HepG2 (cell line): ENCODE measurements around the gene EPB41L2. TPM values are rescaled to one million over a fixed set of nuclear protein-coding genes. Genes with fewer than 3 reads are reported as not detected.

ENCODE experiments used
- ATAC-seq: fragments of 200-7000 bp; cut with Tn5 transposase; 3 replicates; pipeline ENCODE4 v1.9.1; 2020; ENCODE audit warnings: mild to moderate bottlenecking, moderate library complexity
- BruUV-seq: library from RNA; stranded (reverse); fragments of 400-500 nt; replicated peaks from 2 replicates; lab custom pipeline; 2021; lab: Mats Ljungman, UMichigan
- CTCF ChIA-PET: fragments of 300-600 bp; formaldehyde crosslinking; extraction: SDS; loops from one replicate; lab custom pipeline; 2021; ENCODE audit warnings: low total read pairs, inconsistent platforms, low intra/inter-chr PET ratio; lab: Yijun Ruan, JAX
- POLR2A ChIA-PET: fragments of 350-600 bp; sonication (Branson Sonifier 250); formaldehyde crosslinking; loops from one replicate; lab custom pipeline; 2020; ENCODE audit warnings: antibody characterized with exemption, inconsistent platforms; lab: Yijun Ruan, JAX
- DNase-seq: peaks from one replicate; pipeline ENCODE4 v3.0.0-alpha.2; 2015; ENCODE audit warnings: low spot score
- FAIRE-seq: peaks from 3 replicates; lab custom pipeline; 2011; peaks lifted over from hg19 to GRCh38; lab: Jason Lieb, UNC
- H2AFZ ChIP-seq: one replicate; pipeline ENCODE4 v1.6.1; 2011; ENCODE audit warnings: low read length, inconsistent platforms
- H3K27ac ChIP-seq: fragments of 300-600 bp; 3 replicates; pipeline ENCODE4 v1.8.0; 2011; ENCODE audit warnings: mixed run types, mild to moderate bottlenecking, mixed read lengths, low read length, inconsistent platforms; ENCODE audit not compliant: insufficient read depth; ENCODE audit errors: extremely low read length
- H3K27me3 ChIP-seq, 2 experiments: fragments of 200-600 bp in 1 of 2; 2 replicates in 1 of 2; 3 replicates in 1 of 2; pipeline versions ENCODE4 v1.6.0 to v1.8.0; 2011; ENCODE audit warnings: low read length in 2 of 2, mild to moderate bottlenecking in 2 of 2, moderate library complexity in 2 of 2, inconsistent platforms in 1 of 2; ENCODE audit not compliant: insufficient read depth in 2 of 2, control insufficient read depth in 1 of 2
- H3K36me3 ChIP-seq, 2 experiments: fragments of 200-600 bp in 1 of 2; replicated peaks in 1 of 2; 2 replicates in 1 of 2; 3 replicates in 1 of 2; pipeline versions ENCODE4 v1.5.1 to v1.8.0; 2011; ENCODE audit warnings: low read length in 2 of 2, inconsistent platforms in 1 of 2; ENCODE audit not compliant: insufficient read depth in 2 of 2, control insufficient read depth in 1 of 2
- H3K4me1 ChIP-seq: 2 replicates; pipeline ENCODE4 v1.5.1; 2012; ENCODE audit warnings: low read length, inconsistent platforms; ENCODE audit not compliant: insufficient read depth
- H3K4me2 ChIP-seq: 2 replicates; pipeline ENCODE4 v1.6.0; 2011; ENCODE audit warnings: low read depth, low read length, inconsistent platforms
- H3K4me3 ChIP-seq, 3 experiments: fragments of 200-600 bp in 1 of 3; sonication (generic), shearing (Covaris generic) in 1 of 3; replicated peaks in 1 of 3; 2 replicates each; pipeline ENCODE4 v1.5.1; 2011 to 2016; ENCODE audit warnings: low read length in 3 of 3, inconsistent platforms in 2 of 3, low read depth in 2 of 3, mild to moderate bottlenecking in 2 of 3, control low read depth in 1 of 3, mixed read lengths in 1 of 3; ENCODE audit not compliant: insufficient read depth in 1 of 3
- H3K79me2 ChIP-seq: one replicate; pipeline ENCODE4 v1.6.1; 2011; ENCODE audit warnings: low read length, inconsistent platforms; ENCODE audit not compliant: insufficient read depth
- H3K9ac ChIP-seq: 2 replicates; pipeline ENCODE4 v1.6.0; 2011; ENCODE audit warnings: mild to moderate bottlenecking, low read depth, low read length, inconsistent platforms; ENCODE audit not compliant: insufficient read depth
- H3K9me3 ChIP-seq: 2 replicates; pipeline ENCODE4 v1.5.1; 2012; ENCODE audit warnings: mild to moderate bottlenecking, low read length
- H4K20me1 ChIP-seq: 2 replicates; pipeline ENCODE4 v1.6.0; 2011; ENCODE audit warnings: inconsistent platforms, mild to moderate bottlenecking, low read length, moderate library complexity; ENCODE audit not compliant: insufficient read depth
- CBX2 ChIP-seq, 2 experiments: fragments of 200-600 bp in 1 of 2; sonication (generic); formaldehyde crosslinking in 1 of 2; IDR thresholded peaks; 2 replicates each; pipeline versions ENCODE4 v1.7.0 to v1.8.1; 2018 to 2022; ENCODE audit warnings: low read depth in 2 of 2, low read length in 1 of 2, mild to moderate bottlenecking in 1 of 2, missing genetic modification reagents in 1 of 2
- NR2F2 ChIP-seq: IDR thresholded peaks from 2 replicates; pipeline ENCODE4 v1.6.1; 2012; ENCODE audit warnings: low read depth, inconsistent platforms, borderline replicate concordance
- RNF2 ChIP-seq: fragments of 450-650 bp; conservative IDR thresholded peaks from 2 replicates; pipeline ENCODE4 v1.6.1; 2016; ENCODE audit warnings: low read depth
- SRSF4 ChIP-seq: fragments of 200-400 bp; formaldehyde crosslinking; IDR thresholded peaks from one replicate; pipeline ENCODE4 v1.6.1; 2018; ENCODE audit warnings: mild to moderate bottlenecking, low read depth, low read length, moderate library complexity; ENCODE audit not compliant: poor library complexity, severe bottlenecking
- ZBTB7A ChIP-seq: sonication (generic); formaldehyde crosslinking; IDR thresholded peaks from 2 replicates; pipeline ENCODE4 v1.8.0; 2022; ENCODE audit warnings: mild to moderate bottlenecking, missing genetic modification reagents
- ZFP37 ChIP-seq: sonication (generic); formaldehyde crosslinking; IDR thresholded peaks from 2 replicates; pipeline ENCODE4 v1.4.0; 2020; ENCODE audit warnings: missing genetic modification reagents, borderline replicate concordance
- ZNF121 ChIP-seq: sonication (generic); formaldehyde crosslinking; IDR thresholded peaks from 2 replicates; pipeline ENCODE4 v1.5.0; 2020; ENCODE audit warnings: mild to moderate bottlenecking, missing genetic modification reagents
- WGBS: methylation state at CpG from one replicate; pipeline ENCODE4 v1.1.6; 2017; ENCODE audit warnings: low lambda C conversion rate; 5-methylcytosine and 5-hydroxymethylcytosine counted together
- in situ Hi-C: cut with HindIII; loops from 2 replicates; pipeline ENCODE4 v1.10.0; 2017; ENCODE audit warnings: low pct_unique_long_range_greater_than_20kb; ENCODE audit not compliant: extremely low pct_ligation_motif_present
- intact Hi-C: fragments of 100-400 bp; cut with micrococcal nuclease; formaldehyde crosslinking; loops from one replicate; pipeline ENCODE4 v1.10.0; 2022; ENCODE audit not compliant: unreplicated experiment
- polyA plus RNA-seq, 8 experiments: library from polyadenylated mRNA; depleted of rRNA in 3 of 8; stranded (reverse) in 7 of 8; unstranded in 1 of 8; fragments of >200 nt; fragmentation: Illumina TruSeq in 4 of 8; extraction: Trizol in 4 of 8; gene quantifications; 2 replicates each; pipeline versions ENCODE4 v1.2.1 to v1.2.3, GENCODE V29; 2011 to 2016; ENCODE audit warnings: low read depth in 4 of 8, missing spikeins in 1 of 8, mixed read lengths in 1 of 8; ENCODE audit not compliant: insufficient read depth in 1 of 8
- total RNA-seq, 5 experiments: library from RNA; depleted of rRNA; stranded (reverse); fragments of >200 nt; fragmentation: Illumina TruSeq; extraction: Trizol; gene quantifications; 2 replicates each; pipeline ENCODE4 v1.2.3, GENCODE V29; 2016; ENCODE audit warnings: low read depth in 1 of 5
- TF ChIP-seq, protein P1 (sequence below): sonication (generic); formaldehyde crosslinking; IDR thresholded peaks from 2 replicates; pipeline ENCODE4 v1.8.0; 2022; ENCODE audit warnings: mild to moderate bottlenecking, missing genetic modification reagents
- TF ChIP-seq, protein P2 (sequence below): sonication (generic); formaldehyde crosslinking; IDR thresholded peaks from 2 replicates; pipeline ENCODE4 v1.8.1; 2023; ENCODE audit warnings: mild to moderate bottlenecking, moderate library complexity, missing genetic modification reagents

Gene EPB41L2
- total and polyA plus RNA-seq, 2 of the 13 experiments (the other 11 are each of a cell fraction or from before 2014, with no cell fraction given) = 41.7 to 56.4 TPM

DNA sequence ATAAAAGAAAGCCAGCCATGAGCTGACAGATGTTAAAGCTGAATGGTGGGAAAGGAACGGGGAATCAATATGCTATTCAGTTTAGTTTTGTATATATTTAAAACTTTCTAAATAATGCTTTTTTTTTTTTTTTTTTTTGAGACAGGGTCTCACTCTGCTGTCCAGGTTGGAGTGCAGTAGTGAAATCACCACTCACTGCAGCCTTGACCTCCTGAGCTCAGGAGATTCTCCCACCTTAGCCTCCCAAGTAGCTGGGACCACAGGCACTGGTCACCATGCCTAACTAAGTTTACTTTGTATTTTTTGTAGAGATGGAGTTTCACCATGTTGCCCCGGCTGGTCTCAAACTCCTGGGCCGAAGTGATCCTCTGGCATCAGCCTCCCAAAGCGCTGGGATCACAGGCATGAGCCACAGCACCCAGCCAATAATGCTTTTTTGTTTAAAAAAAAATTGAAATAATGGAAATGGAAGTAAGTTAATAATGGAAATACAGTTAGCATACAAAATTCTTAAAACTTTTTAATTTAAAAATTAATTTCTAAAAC lies 19.1 kb downstream of the EPB41L2 start:
- TF ChIP-seq, protein P1, sequence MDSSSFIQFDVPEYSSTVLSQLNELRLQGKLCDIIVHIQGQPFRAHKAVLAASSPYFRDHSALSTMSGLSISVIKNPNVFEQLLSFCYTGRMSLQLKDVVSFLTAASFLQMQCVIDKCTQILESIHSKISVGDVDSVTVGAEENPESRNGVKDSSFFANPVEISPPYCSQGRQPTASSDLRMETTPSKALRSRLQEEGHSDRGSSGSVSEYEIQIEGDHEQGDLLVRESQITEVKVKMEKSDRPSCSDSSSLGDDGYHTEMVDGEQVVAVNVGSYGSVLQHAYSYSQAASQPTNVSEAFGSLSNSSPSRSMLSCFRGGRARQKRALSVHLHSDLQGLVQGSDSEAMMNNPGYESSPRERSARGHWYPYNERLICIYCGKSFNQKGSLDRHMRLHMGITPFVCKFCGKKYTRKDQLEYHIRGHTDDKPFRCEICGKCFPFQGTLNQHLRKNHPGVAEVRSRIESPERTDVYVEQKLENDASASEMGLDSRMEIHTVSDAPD (CRISPR knock-in tag) = no peak
- peak; percentile 91 for TF ChIP-seq ZNF121 (CRISPR knock-in tag)
- no TSS peak for BruUV-seq
- H3K4me1 ChIP-seq = peaks cover 46% of the 10 kb centered on the region
- intact Hi-C loops (no loop called here), in situ Hi-C loops (no loop called here)
- H3K9ac ChIP-seq = no peak overlapping the region
- 73% methylated on average over 4 of the region's 4 CpGs for WGBS
- H3K9me3 ChIP-seq = no peaks in the 10 kb centered on the region
- FAIRE-seq (no peak), DNase-seq (no peak), ATAC-seq (no peak)
- H3K4me2 ChIP-seq = no peak overlapping the region
- H2AFZ ChIP-seq = no peak overlapping the region
- no peak overlapping the region for H3K4me3 ChIP-seq
- POLR2A ChIA-PET = no interaction called here
- H3K27ac ChIP-seq = no peak overlapping the region
- H3K36me3 ChIP-seq = no peaks in the 10 kb centered on the region
- H3K79me2 ChIP-seq = peaks cover 97% of the 10 kb centered on the region
- no peaks in the 10 kb centered on the region for H3K27me3 ChIP-seq
- CTCF ChIA-PET = no interaction called here
- no peaks in the 10 kb centered on the region; the same call in 1 of the 2 replicates for H4K20me1 ChIP-seq

DNA sequence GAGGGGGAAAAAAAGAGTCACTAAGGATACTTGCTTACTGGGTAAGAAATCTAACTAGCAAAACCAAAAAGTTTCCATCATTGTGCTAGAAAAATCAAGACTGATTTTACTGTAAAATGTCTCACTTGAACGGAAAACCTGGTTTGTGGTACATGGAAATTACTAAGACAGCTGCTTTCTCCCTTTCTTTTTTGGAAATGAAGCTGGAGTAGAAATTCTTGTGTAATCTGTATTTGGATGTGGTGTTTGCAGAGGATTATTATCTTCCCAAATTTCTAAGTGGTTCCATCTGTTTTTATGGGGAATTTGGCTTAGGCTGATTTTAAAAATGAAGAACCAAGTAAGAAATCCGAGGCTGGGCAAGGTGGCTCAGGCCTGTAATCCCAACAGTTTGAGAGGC lies 20.4 kb downstream of the EPB41L2 start:
- Histone ChIP-seq H3K9me3 (no peaks in the 10 kb centered on the region), H2AFZ (no peak overlapping the region), H3K4me1 (peaks cover 59% of the 10 kb centered on the region), H3K4me3 (no peak overlapping the region), H4K20me1 (no peaks in the 10 kb centered on the region; the same call in 1 of the 2 replicates), H3K27ac (no peak overlapping the region), H3K27me3 (no peaks in the 10 kb centered on the region), H3K4me2 (no peak overlapping the region), H3K79me2 (peaks cover 97% of the 10 kb centered on the region), H3K36me3 (no peaks in the 10 kb centered on the region), H3K9ac (no peak overlapping the region)
- FAIRE-seq = no peak
- in situ Hi-C loops (no loop called here), intact Hi-C loops (no loop called here)
- POLR2A ChIA-PET = interaction anchor here (0.9 kb wide), 1 partner anchor 21 kb away, joined by 3 read pairs; the partner anchor contains the start of gene EPB41L2
- DNase-seq = no peak
- CTCF ChIA-PET = no interaction called here
- WGBS = 88% methylated on average over 2 of the region's 2 CpGs
- ATAC-seq = no peak
- no TSS peak for BruUV-seq
- TF ChIP-seq CBX2 (IDR thresholded peaks at IDR 0.05; ENCODE audit: low read depth, low read length) (no peak), CBX2 (CRISPR knock-in tag; IDR thresholded peaks at IDR 0.05; ENCODE audit: low read depth) (no peak), ZFP37 (CRISPR knock-in tag) (no peak), NR2F2 (no peak), RNF2 (no peak), SRSF4 (no peak), ZBTB7A (CRISPR knock-in tag) (no peak)
- TF ChIP-seq, protein P2, sequence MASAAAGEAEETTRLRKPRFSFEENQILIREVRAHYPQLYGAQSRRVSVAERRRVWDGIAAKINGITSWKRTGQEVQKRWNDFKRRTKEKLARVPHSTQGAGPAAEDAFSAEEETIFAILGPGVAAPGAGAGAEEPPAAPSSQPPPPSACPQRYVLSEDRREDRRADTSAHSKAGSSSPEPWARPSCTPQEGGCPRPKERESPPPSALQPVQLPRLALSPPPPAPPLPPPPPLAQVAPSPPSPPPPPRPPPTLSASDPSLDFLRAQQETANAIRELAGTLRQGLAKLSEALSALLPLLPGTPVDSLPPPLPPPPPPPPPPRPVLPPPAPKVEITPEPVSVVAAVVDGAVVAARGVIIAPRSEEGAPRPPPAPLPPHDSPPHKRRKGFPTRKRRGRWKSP = no peak
